NCI-H187 (cell line): ENCODE measurements around the gene SLC25A18.
A peak's percentile ranks its signal among the peaks of the same experiment; 100 is the strongest.
"Not testable (repeated sequence)": the region's sequence is repeated elsewhere in the genome, so short reads cannot be mapped to it uniquely, and the experiment has no call there.

Experiments
- DNase-seq, 2 experiments: peaks; one replicate each; lab custom pipeline; 2025; lab: John Stamatoyannopoulos, UW

SLC25A18 gene

GRCh38 chr22:17607891-17608521 lies 44.7 kb downstream of the SLC25A18 start:
- DNase-seq = no peak

- no peak for DNase-seq
Observed at GRCh38 chr22:17612057-17612456, 48.8 kb downstream of the SLC25A18 start.

GRCh38 chr22:17613280-17613679 lies 50.0 kb downstream of the SLC25A18 start:
- no peak for DNase-seq

- DNase-seq = no peak
Observed at GRCh38 chr22:17627961-17628405, 64.7 kb downstream of the SLC25A18 start.

GRCh38 chr22:17628406-17629172 lies 65.3 kb downstream of the SLC25A18 start, which contains the start of gene ATP6V1E1:
Gene ATP6V1E1, minus strand, starts transcription at chr22:17628749. Its CDS starts 114 bp downstream, at chr22:17628635.
- peak; percentile 64 to 82 for DNase-seq

GRCh38 chr22:17629173-17629489 lies 65.8 kb downstream of the SLC25A18 start:
- DNase-seq = no peak

GRCh38 chr22:17629641-17630040 lies 66.3 kb downstream of the SLC25A18 start:
- no peak for DNase-seq

GRCh38 chr22:17631076-17631565 lies 67.8 kb downstream of the SLC25A18 start:
- DNase-seq = no peak

GRCh38 chr22:17633217-17633997 lies 70.1 kb downstream of the SLC25A18 start:
- DNase-seq = no peak

- no peak for DNase-seq
Observed at GRCh38 chr22:17633998-17634323, 70.7 kb downstream of the SLC25A18 start.

GRCh38 chr22:17634696-17635095 lies 71.4 kb downstream of the SLC25A18 start:
- no peak for DNase-seq

GRCh38 chr22:17636850-17637249 lies 73.6 kb downstream of the SLC25A18 start:
- not testable (repeated sequence) for DNase-seq

GRCh38 chr22:17637490-17638181 lies 74.3 kb downstream of the SLC25A18 start:
- no peak for DNase-seq

GRCh38 chr22:17638182-17638431 lies 74.8 kb downstream of the SLC25A18 start:
- DNase-seq = no peak

- DNase-seq = peak; percentile 36 to 51
Observed at GRCh38 chr22:17638432-17639246, 75.3 kb downstream of the SLC25A18 start, which contains the start of gene BCL2L13. Gene BCL2L13, plus strand, starts transcription at chr22:17638757. Its CDS starts 16,955 bp downstream, at chr22:17655712.

- DNase-seq = no peak
Observed at GRCh38 chr22:17639247-17639741, 76.0 kb downstream of the SLC25A18 start.
